Measurements from ENCODE around the gene SENP5. TPM values are rescaled to one million over a fixed set of nuclear protein-coding genes. Genes with fewer than 3 reads are reported as not detected.

The SENP5 gene
- total and polyA plus RNA-seq, 9 of the 15 experiments (the other 6 are each of a cell fraction or from before 2014, with no cell fraction given) = 18.3 to 59.7 (median 35.8) TPM

GRCh38 chr3:196968233-196969133 lies 100.8 kb downstream of the SENP5 start, which contains the start of gene PIGZ (continued):
- TF ChIP-seq, protein P1, sequence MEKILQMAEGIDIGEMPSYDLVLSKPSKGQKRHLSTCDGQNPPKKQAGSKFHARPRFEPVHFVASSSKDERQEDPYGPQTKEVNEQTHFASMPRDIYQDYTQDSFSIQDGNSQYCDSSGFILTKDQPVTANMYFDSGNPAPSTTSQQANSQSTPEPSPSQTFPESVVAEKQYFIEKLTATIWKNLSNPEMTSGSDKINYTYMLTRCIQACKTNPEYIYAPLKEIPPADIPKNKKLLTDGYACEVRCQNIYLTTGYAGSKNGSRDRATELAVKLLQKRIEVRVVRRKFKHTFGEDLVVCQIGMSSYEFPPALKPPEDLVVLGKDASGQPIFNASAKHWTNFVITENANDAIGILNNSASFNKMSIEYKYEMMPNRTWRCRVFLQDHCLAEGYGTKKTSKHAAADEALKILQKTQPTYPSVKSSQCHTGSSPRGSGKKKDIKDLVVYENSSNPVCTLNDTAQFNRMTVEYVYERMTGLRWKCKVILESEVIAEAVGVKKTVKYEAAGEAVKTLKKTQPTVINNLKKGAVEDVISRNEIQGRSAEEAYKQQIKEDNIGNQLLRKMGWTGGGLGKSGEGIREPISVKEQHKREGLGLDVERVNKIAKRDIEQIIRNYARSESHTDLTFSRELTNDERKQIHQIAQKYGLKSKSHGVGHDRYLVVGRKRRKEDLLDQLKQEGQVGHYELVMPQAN (IDR thresholded peaks at IDR 0.05; ENCODE audit: borderline replicate concordance) = no peak
- TF ChIP-seq BRCA1 (IDR thresholded peaks at IDR 0.05) (no peak), BRCA1 (CRISPR knock-in tag; IDR thresholded peaks at IDR 0.05) (no peak), EGR1 (conservative IDR thresholded peaks at IDR 0.05) (no peak), PHB (CRISPR knock-in tag; IDR thresholded peaks at IDR 0.05) (peak; percentile 24; the same call in 1 of the 2 replicates), PHF8 (IDR thresholded peaks at IDR 0.05; ENCODE audit: borderline replicate concordance, low read length) (peak; percentile 71; the same call in 1 of the 2 replicates), UBTF (IDR thresholded peaks at IDR 0.05; ENCODE audit: borderline replicate concordance in 1 of 2, low read depth in 2 of 2, low read length in 2 of 2) (peak in 1 of 2 experiments; percentile 60; a peak in 1 of 4 replicates), ATF7 (IDR thresholded peaks at IDR 0.05) (no peak), POLR2A (conservative IDR thresholded peaks at IDR 0.05) (no peak), AFF1 (IDR thresholded peaks at IDR 0.05; ENCODE audit: low read depth in 1 of 2, partially characterized antibody in 2 of 2) (no peak), BMI1 (IDR thresholded peaks at IDR 0.05; ENCODE audit: low read length) (no peak), RERE (CRISPR knock-in tag; IDR thresholded peaks at IDR 0.05; ENCODE audit: borderline replicate concordance) (no peak), TCF7L2 (IDR thresholded peaks at IDR 0.05; ENCODE audit: low read depth, low read length) (no peak)

Data from K562 (cell line).